ENCODE results near the gene GTF2H1.

Gene GTF2H1

GRCh38 chr11:18310800-18311340 lies 11.5 kb upstream of the GTF2H1 start:
- TF ChIP-seq, protein P1, sequence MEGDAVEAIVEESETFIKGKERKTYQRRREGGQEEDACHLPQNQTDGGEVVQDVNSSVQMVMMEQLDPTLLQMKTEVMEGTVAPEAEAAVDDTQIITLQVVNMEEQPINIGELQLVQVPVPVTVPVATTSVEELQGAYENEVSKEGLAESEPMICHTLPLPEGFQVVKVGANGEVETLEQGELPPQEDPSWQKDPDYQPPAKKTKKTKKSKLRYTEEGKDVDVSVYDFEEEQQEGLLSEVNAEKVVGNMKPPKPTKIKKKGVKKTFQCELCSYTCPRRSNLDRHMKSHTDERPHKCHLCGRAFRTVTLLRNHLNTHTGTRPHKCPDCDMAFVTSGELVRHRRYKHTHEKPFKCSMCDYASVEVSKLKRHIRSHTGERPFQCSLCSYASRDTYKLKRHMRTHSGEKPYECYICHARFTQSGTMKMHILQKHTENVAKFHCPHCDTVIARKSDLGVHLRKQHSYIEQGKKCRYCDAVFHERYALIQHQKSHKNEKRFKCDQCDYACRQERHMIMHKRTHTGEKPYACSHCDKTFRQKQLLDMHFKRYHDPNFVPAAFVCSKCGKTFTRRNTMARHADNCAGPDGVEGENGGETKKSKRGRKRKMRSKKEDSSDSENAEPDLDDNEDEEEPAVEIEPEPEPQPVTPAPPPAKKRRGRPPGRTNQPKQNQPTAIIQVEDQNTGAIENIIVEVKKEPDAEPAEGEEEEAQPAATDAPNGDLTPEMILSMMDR (IDR thresholded peaks at IDR 0.05; ENCODE audit: insufficient read depth, missing control alignments) = no peak

DNA sequence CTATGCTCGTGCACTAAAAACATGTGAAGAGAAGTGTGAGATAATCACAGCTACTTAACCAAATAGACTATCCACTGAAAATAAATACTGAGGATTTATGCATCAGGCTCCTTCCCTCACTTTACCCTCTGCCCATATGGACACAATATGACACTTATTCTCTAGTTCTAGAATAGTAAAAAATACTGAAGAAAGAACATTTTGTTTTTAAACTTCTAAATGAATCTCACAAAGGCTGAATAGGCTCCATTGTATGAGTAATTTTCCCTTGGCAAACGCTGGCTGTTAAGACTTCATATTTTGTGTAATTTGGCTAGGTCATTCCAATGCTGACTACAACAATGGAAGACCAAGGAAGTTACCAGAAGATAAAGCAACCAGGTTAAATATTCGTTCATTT lies 10.4 kb upstream of the GTF2H1 start:
- DNase-seq (ENCODE audit: insufficient read length, low spot score) = no peak
- TF ChIP-seq, protein P1 (IDR thresholded peaks at IDR 0.05; ENCODE audit: insufficient read depth, missing control alignments) = no peak
- no peak for FAIRE-seq

More at GRCh38 chr11:18310800-18311340, 11.5 kb upstream of the GTF2H1 start:
- no peak for DNase-seq (ENCODE audit: insufficient read length, low spot score)
- no peak for FAIRE-seq

- TF ChIP-seq, protein P1 (IDR thresholded peaks at IDR 0.05; ENCODE audit: insufficient read depth, missing control alignments) = no peak
- no peak for FAIRE-seq
- DNase-seq (ENCODE audit: insufficient read length, low spot score) = no peak
These were observed 9.5 kb upstream of the GTF2H1 start for GRCh38 chr11:18312663-18313420.

DNA sequence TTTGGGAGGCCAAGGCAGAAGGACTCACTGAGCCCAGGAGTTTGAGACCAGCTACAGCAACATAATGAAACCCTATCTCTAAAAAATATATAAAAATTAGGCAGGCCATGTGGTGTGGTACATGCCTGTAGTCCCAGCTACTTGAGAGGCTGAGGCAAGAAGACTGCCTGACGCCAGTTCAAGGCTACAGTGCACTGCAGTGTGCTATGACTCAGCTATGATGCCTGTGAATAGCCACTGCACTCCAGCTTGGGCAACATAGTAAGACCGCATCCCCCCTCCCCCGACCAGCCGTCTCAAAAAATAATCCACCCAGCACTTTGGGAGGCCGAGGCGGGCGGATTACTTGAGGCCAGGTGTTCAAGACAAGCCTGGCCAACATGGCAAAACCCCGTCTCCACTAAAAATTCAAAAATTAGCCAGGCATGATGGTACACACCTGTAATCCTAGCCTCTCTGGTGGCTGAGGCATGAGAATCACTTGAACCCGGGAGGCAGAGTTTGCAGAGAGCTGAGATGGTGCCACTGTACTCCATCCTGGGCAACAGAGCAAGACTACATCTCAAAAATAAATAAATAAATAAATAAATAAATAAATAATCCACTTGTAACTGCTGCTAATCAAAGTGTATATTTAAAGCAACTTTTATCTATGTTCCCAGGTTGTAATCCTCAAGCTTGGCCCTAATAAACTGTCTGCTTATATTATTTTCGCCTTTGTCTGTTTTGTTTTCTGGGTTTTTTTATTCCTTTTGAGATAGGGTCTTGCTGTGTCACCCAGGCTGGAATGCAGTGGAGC lies 8.2 kb upstream of the GTF2H1 start:
- FAIRE-seq = no peak

DNA sequence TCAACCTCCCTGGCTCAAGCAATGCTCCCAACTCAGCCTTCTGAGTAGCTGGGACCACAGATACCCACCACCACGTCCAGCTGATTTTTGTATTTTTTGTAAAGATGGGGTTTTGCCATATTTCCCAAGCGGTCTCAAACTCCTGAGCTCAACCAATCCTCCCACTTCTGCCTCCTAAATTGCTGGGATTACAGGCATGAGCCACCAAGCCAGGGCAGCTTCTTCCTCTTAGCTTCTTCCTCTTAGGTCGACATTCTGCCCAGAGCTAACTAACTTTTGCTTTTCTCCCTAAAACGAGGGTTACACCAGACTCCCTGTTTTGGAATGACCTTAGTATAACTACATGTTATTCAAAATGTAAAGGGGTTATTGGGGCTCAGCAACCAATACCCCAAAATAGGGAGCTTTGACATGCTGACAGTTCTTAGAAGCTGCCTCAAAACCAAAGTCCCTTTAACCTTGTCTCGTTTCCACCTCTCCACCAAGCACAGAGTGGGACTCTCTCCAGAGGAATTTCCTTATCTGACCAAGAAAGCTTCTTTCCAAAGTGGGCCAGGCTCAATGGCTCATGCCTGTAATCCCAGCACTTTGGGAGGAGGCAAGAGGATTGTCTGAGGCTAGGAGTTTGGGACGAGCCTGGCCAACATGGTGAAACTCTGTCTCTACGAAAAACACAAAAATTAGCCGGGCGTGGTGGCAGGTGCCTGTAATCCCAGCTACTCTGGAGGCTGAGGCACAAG lies 7.4 kb upstream of the GTF2H1 start:
- FAIRE-seq (no peak), DNase-seq (ENCODE audit: insufficient read length, low spot score) (no peak)
- TF ChIP-seq, protein P1 (IDR thresholded peaks at IDR 0.05; ENCODE audit: insufficient read depth, missing control alignments) = no peak

More for the DNA sequence above, 8.2 kb upstream of the GTF2H1 start:
- DNase-seq (ENCODE audit: insufficient read length, low spot score) = no peak
- TF ChIP-seq, protein P1 (IDR thresholded peaks at IDR 0.05; ENCODE audit: insufficient read depth, missing control alignments) = no peak

DNA sequence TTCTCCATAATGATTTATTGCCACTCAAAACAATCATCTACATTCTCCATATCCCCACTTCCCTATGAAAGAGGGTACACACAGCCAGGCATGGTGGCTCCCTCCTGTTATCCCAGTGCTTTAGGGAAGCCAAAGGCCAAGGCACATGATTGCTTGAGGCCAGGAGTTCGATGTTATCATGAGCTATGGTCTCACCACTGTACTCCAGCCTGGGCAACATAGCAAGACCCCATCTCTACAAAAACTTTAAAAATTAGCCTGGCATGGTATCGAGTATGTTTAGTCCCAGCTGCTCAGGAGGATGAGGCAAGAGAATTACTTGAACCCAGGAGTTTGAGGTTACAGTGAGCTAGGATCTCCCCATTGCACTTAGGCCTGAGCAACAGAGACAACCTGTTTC lies 6.5 kb upstream of the GTF2H1 start:
- FAIRE-seq (no peak), DNase-seq (ENCODE audit: insufficient read length, low spot score) (no peak)
- TF ChIP-seq, protein P1 (IDR thresholded peaks at IDR 0.05; ENCODE audit: insufficient read depth, missing control alignments) = no peak
